Neuronal stem cell (in vitro differentiated cells): Measurements from ENCODE around the gene KCNH4.

Experiments used
- DNase-seq: peaks from one replicate; pipeline ENCODE4 v3.0.0-alpha.2; 2013; ENCODE audit warnings: low spot score
- H2AFZ ChIP-seq: one replicate; pipeline ENCODE4 v1.6.1; 2013; ENCODE audit warnings: mild to moderate bottlenecking, low read length, inconsistent platforms
- H2AK5ac ChIP-seq: 2 replicates; pipeline ENCODE4 v1.6.1; 2013; ENCODE audit warnings: low read depth, mild to moderate bottlenecking, inconsistent platforms, low read length, moderate library complexity, mixed read lengths
- H2BK120ac ChIP-seq: 2 replicates; pipeline ENCODE4 v1.6.1; 2013; ENCODE audit warnings: low read depth, mild to moderate bottlenecking, inconsistent platforms, low read length, moderate library complexity, mixed read lengths
- H2BK12ac ChIP-seq: one replicate; pipeline ENCODE4 v1.6.1; 2013; ENCODE audit warnings: low read length, inconsistent platforms
- H2BK15ac ChIP-seq: 2 replicates; pipeline ENCODE4 v1.6.1; 2013; ENCODE audit warnings: mild to moderate bottlenecking, low read length, inconsistent platforms, mixed read lengths
- H2BK5ac ChIP-seq: one replicate; pipeline ENCODE4 v1.6.1; 2013; ENCODE audit warnings: inconsistent platforms, mild to moderate bottlenecking, low read length, moderate library complexity
- H3K14ac ChIP-seq: one replicate; pipeline ENCODE4 v1.6.1; 2013; ENCODE audit warnings: low read length, inconsistent platforms
- H3K18ac ChIP-seq: 2 replicates; pipeline ENCODE4 v1.6.1; 2013; ENCODE audit warnings: low read length, inconsistent platforms
- H3K23ac ChIP-seq: 2 replicates; pipeline ENCODE4 v1.6.1; 2013; ENCODE audit warnings: low read depth, mild to moderate bottlenecking, mixed read lengths, low read length, inconsistent platforms; ENCODE audit not compliant: poor library complexity
- H3K27ac ChIP-seq: replicated peaks from 3 replicates; pipeline ENCODE4 v1.5.1; 2013; ENCODE audit warnings: low read length, inconsistent platforms
- H3K27me3 ChIP-seq, 3 experiments: 2 replicates each; pipeline ENCODE4 v1.6.1; 2013; ENCODE audit warnings: low read length in 3 of 3, mild to moderate bottlenecking in 2 of 3, inconsistent platforms in 1 of 3, low read depth in 1 of 3, mixed read lengths in 1 of 3, moderate library complexity in 1 of 3; ENCODE audit not compliant: control insufficient read depth in 3 of 3, insufficient read depth in 3 of 3
- H3K36me3 ChIP-seq, 2 donors: replicated peaks in 1 of 2; 2 replicates each; pipeline ENCODE4 v1.6.1; 2013; ENCODE audit warnings: low read length in 2 of 2; ENCODE audit not compliant: control insufficient read depth in 2 of 2, insufficient read depth in 2 of 2
- H3K4ac ChIP-seq: 2 replicates; pipeline ENCODE4 v1.6.1; 2013; ENCODE audit warnings: inconsistent platforms, mild to moderate bottlenecking, low read length, moderate library complexity
- H3K4me1 ChIP-seq, 2 donors: 1 replicate in 1 of 2; 2 replicates in 1 of 2; pipeline ENCODE4 v1.6.1; 2013; ENCODE audit warnings: low read length in 2 of 2, low read depth in 1 of 2; ENCODE audit not compliant: control insufficient read depth in 2 of 2, insufficient read depth in 1 of 2
- H3K4me2 ChIP-seq: one replicate; pipeline ENCODE4 v1.6.1; 2013; ENCODE audit warnings: mild to moderate bottlenecking, low read length, inconsistent platforms; ENCODE audit not compliant: insufficient read depth, poor library complexity, severe bottlenecking
- H3K4me3 ChIP-seq, 2 donors: 2 replicates each; pipeline ENCODE4 v1.5.1; 2013; ENCODE audit warnings: low read length in 2 of 2, mild to moderate bottlenecking in 2 of 2, inconsistent platforms in 1 of 2, moderate library complexity in 1 of 2
- H3K79me1 ChIP-seq: one replicate; pipeline ENCODE4 v1.6.1; 2013; ENCODE audit warnings: low read depth, mild to moderate bottlenecking, inconsistent platforms, low read length, moderate library complexity
- H3K9ac ChIP-seq: one replicate; pipeline ENCODE4 v1.6.1; 2013; ENCODE audit warnings: mild to moderate bottlenecking, low read depth, low read length, inconsistent platforms; ENCODE audit not compliant: poor library complexity
- H3K9me3 ChIP-seq, 2 donors: replicated peaks in 1 of 2; 2 replicates each; pipeline versions ENCODE3 to v1.6.1; 2013; ENCODE audit warnings: low read length in 2 of 2, mild to moderate bottlenecking in 2 of 2, inconsistent platforms in 1 of 2, low read depth in 1 of 2, mixed read lengths in 1 of 2, moderate library complexity in 1 of 2; ENCODE audit not compliant: control insufficient read depth in 2 of 2, insufficient read depth in 1 of 2
- H4K8ac ChIP-seq: one replicate; pipeline ENCODE4 v1.6.1; 2013; ENCODE audit warnings: low read depth, mild to moderate bottlenecking, inconsistent platforms, low read length, moderate library complexity
- H4K91ac ChIP-seq: one replicate; pipeline ENCODE4 v1.6.1; 2013; ENCODE audit warnings: low read length, low read depth, mild to moderate bottlenecking, inconsistent platforms; ENCODE audit not compliant: poor library complexity
- WGBS, 2 donors: extraction: QIAGEN DNeasy Blood & Tissue Kit; methylation state at CpG; one replicate each; pipeline ENCODE4 v1.1.7; 2013; ENCODE audit warnings: missing lambda C conversion rate in 2 of 2, mixed read lengths in 1 of 2; ENCODE audit not compliant: insufficient read length in 2 of 2, insufficient replicate concordance in 1 of 2; ENCODE audit errors: extremely low coverage in 2 of 2; 5-methylcytosine and 5-hydroxymethylcytosine counted together

Gene KCNH4

DNA sequence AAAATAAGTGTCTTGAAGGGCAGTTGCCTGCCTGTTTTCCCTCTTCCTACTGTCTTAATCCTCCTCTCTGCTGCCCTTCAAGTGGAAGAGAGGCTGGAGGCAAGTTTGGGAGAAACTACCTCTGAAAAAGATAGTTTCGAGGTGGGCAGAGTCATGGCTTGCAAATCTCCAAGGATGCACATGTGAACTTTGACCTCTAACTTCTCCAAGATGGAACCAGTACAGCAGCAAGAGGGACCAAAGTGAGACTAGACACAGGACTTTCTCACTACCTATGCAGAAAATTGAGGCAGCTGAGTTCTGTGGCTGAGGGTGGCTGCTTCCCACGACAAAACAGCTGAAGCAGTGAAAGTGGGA is 887 bp upstream of the KCNH4 start:
- no peak overlapping the region for H3K4me2 ChIP-seq
- H3K9ac ChIP-seq = no peak overlapping the region
- no peaks in the 10 kb centered on the region for H3K36me3 ChIP-seq
- no peak overlapping the region for H3K18ac ChIP-seq
- no peak overlapping the region for H4K8ac ChIP-seq
- WGBS, 2 donors = no CpG with 5 or more reads among the region's 2 CpGs
- H2BK5ac ChIP-seq = no peak overlapping the region
- no peak overlapping the region for H2AK5ac ChIP-seq
- no peak overlapping the region for H3K4ac ChIP-seq
- H3K27ac ChIP-seq = no peak overlapping the region
- no peak overlapping the region for H2BK12ac ChIP-seq
- H3K23ac ChIP-seq = no peak overlapping the region
- H2BK120ac ChIP-seq = no peak overlapping the region
- no peak overlapping the region for H2BK15ac ChIP-seq
- no peak overlapping the region for H4K91ac ChIP-seq
- no peak overlapping the region for H3K14ac ChIP-seq
- no peaks in the 10 kb centered on the region for H3K79me1 ChIP-seq
- no peak overlapping the region for H3K4me3 ChIP-seq
- H3K9me3 ChIP-seq = peaks cover 0 to 2% of the 10 kb centered on the region in 2 donors
- no peak overlapping the region for H2AFZ ChIP-seq
- DNase-seq = no peak
- peaks cover 19 to 21% of the 10 kb centered on the region in 2 donors for H3K4me1 ChIP-seq
- H3K27me3 ChIP-seq = peaks cover 15 to 62% (median 52%) of the 10 kb centered on the region in 3 experiments

DNA sequence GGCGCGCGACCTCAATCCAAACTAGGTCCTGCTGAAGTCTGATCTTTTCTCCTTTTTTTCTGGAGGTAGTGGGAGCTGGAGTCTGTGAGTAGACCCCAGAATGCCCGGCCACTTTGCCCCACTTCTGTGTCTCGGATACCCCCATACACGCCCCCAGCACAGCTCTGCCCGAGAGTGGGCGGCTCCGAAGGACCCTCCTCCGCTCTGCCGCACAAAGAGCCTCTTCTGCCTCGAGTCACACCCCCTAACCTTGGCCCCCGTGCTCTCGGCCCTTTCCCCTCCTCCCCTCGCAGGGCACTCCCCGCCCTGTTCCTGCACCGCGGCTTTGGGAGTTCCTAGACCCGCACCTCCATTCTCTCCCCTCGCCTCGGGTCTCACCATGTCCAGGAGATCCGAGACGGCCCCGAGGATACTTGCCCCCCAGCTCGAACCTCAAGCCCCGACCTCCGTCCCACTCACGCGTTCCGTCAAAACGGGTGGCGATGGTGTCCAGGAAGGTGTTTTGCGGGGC is 476 bp downstream of the KCNH4 start:
- Histone ChIP-seq H3K4me1 (peaks cover 14 to 16% of the 10 kb centered on the region in 2 donors), H3K4me2 (peak overlapping the region; percentile 22), H3K18ac (no peak overlapping the region), H3K9me3 (peaks cover 0 to 2% of the 10 kb centered on the region in 2 donors), H3K36me3 (no peaks in the 10 kb centered on the region), H3K9ac (no peak overlapping the region), H2BK12ac (no peak overlapping the region), H4K91ac (no peak overlapping the region), H4K8ac (no peak overlapping the region), H3K4me3 (peak overlapping the region in 1 of 2 donors; percentile 25), H2AFZ (peak overlapping the region; percentile 80), H3K27ac (no peak overlapping the region), H3K79me1 (no peaks in the 10 kb centered on the region), H2BK15ac (no peak overlapping the region), H3K14ac (no peak overlapping the region), H3K23ac (peak overlapping the region; percentile 56), H2BK5ac (no peak overlapping the region), H3K27me3 (peaks cover 15 to 62% (median 55%) of the 10 kb centered on the region in 3 experiments), H2BK120ac (no peak overlapping the region), H3K4ac (no peak overlapping the region), H2AK5ac (no peak overlapping the region)
- no CpG with 5 or more reads among the region's 33 CpGs for WGBS, 2 donors
- no peak for DNase-seq

DNA sequence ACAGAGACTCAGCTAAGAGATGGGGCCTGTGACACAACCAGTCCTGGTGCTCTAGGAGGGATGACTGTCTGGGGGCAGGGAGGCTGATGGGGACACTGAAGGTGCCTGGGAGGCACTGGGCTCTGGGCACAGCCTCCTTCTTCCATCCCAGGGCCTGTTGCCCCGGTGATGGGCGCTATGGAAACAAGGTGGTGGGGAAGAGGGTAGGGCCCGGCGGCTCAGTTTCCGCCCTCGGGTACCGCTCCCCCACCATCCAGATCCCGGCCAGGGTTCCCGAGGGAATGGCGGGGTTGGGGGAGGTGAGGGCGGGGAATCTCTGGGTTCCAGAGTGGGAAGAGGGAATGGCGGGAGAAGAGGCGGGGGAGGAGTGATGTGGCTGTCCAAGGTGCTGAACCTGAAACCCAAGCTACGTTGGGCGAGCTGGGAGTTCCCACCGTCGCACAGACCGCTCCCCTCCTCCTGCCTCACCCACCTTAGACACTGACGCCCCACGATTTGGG is 981 bp downstream of the KCNH4 start:
- H3K23ac ChIP-seq = peak overlapping the region; percentile 49
- peak overlapping the region; percentile 12 for H3K9ac ChIP-seq
- no CpG with 5 or more reads among the region's 20 CpGs for WGBS, 2 donors
- DNase-seq = peak; percentile 63
- no peak overlapping the region for H3K4me3 ChIP-seq
- peaks cover 11% of the 10 kb centered on the region in 2 donors for H3K4me1 ChIP-seq
- no peak overlapping the region for H2BK120ac ChIP-seq
- no peaks in the 10 kb centered on the region for H3K36me3 ChIP-seq
- peak overlapping the region; percentile 80 for H2AFZ ChIP-seq
- H2BK15ac ChIP-seq = no peak overlapping the region
- no peak overlapping the region for H2BK5ac ChIP-seq
- peaks cover 15 to 63% (median 53%) of the 10 kb centered on the region in 3 experiments for H3K27me3 ChIP-seq
- H2BK12ac ChIP-seq = no peak overlapping the region
- no peak overlapping the region for H3K4me2 ChIP-seq
- no peak overlapping the region for H3K27ac ChIP-seq
- H3K79me1 ChIP-seq = no peaks in the 10 kb centered on the region
- H3K18ac ChIP-seq = no peak overlapping the region
- H4K91ac ChIP-seq = no peak overlapping the region
- no peak overlapping the region for H4K8ac ChIP-seq
- no peak overlapping the region for H3K14ac ChIP-seq
- peaks cover 0 to 2% of the 10 kb centered on the region in 2 donors for H3K9me3 ChIP-seq
- no peak overlapping the region for H3K4ac ChIP-seq
- H2AK5ac ChIP-seq = no peak overlapping the region

DNA sequence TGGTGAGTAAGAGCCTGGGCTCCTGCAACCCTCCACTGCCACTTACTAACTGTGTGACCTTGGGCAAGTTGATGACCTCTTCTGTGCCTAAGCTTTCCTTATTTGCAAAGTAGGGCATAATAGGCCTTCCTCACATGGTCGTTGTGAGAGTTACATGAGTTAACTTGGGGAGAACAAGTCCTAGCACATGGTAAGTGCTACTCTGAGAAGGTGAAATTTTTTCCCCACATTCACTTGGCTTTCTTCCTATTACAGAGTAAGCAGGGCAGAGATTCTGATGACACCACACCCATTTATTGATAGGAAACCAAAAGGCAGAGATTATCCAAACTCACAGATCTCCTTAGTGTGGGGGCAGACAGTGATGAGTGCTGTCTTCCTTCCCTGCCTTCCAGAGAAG is 1.6 kb downstream of the KCNH4 start:
- no CpG with 5 or more reads among the region's 1 CpG for WGBS, 2 donors
- H4K8ac ChIP-seq = no peak overlapping the region
- no peak overlapping the region for H2BK15ac ChIP-seq
- no peak overlapping the region for H3K18ac ChIP-seq
- H3K14ac ChIP-seq = no peak overlapping the region
- H3K4me2 ChIP-seq = no peak overlapping the region
- no peak overlapping the region for H2AK5ac ChIP-seq
- no peak overlapping the region for H3K4me3 ChIP-seq
- H3K23ac ChIP-seq = peak overlapping the region; percentile 49
- H3K9me3 ChIP-seq = peaks cover 0 to 2% of the 10 kb centered on the region in 2 donors
- no peaks in the 10 kb centered on the region for H3K36me3 ChIP-seq
- H3K27me3 ChIP-seq = peaks cover 15 to 57% (median 53%) of the 10 kb centered on the region in 3 experiments
- no peak overlapping the region for H3K4ac ChIP-seq
- no peak overlapping the region for H4K91ac ChIP-seq
- H2BK12ac ChIP-seq = no peak overlapping the region
- no peaks in the 10 kb centered on the region for H3K79me1 ChIP-seq
- H3K4me1 ChIP-seq = peaks cover 5% of the 10 kb centered on the region in 2 donors
- H2AFZ ChIP-seq = no peak overlapping the region
- DNase-seq = no peak
- H2BK120ac ChIP-seq = no peak overlapping the region
- H3K9ac ChIP-seq = no peak overlapping the region
- no peak overlapping the region for H3K27ac ChIP-seq
- no peak overlapping the region for H2BK5ac ChIP-seq
